GM12878 (cell line): ENCODE measurements around the gene TBCCD1. TPM values are rescaled to one million over a fixed set of nuclear protein-coding genes. Genes with fewer than 3 reads are reported as not detected.

ENCODE experiments used
- ATAC-seq: fragments of 200-7000 bp; cut with Tn5 transposase; 3 replicates; pipeline ENCODE4 v1.9.1; 2020; ENCODE audit warnings: mild to moderate bottlenecking, moderate library complexity
- BruUV-seq: library from RNA; stranded (reverse); fragments of 400-500 nt; replicated peaks from 2 replicates; lab custom pipeline; 2021; lab: Mats Ljungman, UMichigan
- CTCF ChIA-PET: fragments of 300-600 bp; sonication (Branson Sonifier 250); formaldehyde crosslinking; extraction: SDS; loops from one replicate; lab custom pipeline; 2021; ENCODE audit warnings: inconsistent platforms; lab: Yijun Ruan, JAX
- POLR2A ChIA-PET: fragments of 350-600 bp; formaldehyde crosslinking; extraction: SDS; loops from one replicate; lab custom pipeline; 2021; ENCODE audit warnings: inconsistent platforms; lab: Charles Lee
- RAD21 ChIA-PET: fragments of 300-600 bp; sonication (Branson Sonifier 250); formaldehyde crosslinking; loops from one replicate; lab custom pipeline; 2023; ENCODE audit warnings: antibody characterized with exemption; ENCODE audit not compliant: unreplicated experiment; lab: Charles Lee
- SMC1A ChIA-PET: fragments of 300-600 bp; sonication (Branson Sonifier 250); formaldehyde crosslinking; loops from one replicate; lab custom pipeline; 2023; ENCODE audit not compliant: unreplicated experiment, uncharacterized antibody; lab: Charles Lee
- DNase-seq: peaks from one replicate; pipeline ENCODE4 v3.0.0-alpha.2; 2011; ENCODE audit warnings: low read depth, low spot score
- FAIRE-seq: peaks from 3 replicates; lab custom pipeline; 2011; peaks lifted over from hg19 to GRCh38; lab: Jason Lieb, UNC
- H2AFZ ChIP-seq: 2 replicates; pipeline ENCODE4 v1.6.0; 2011; ENCODE audit warnings: low read depth, low read length, control low read depth; ENCODE audit not compliant: control insufficient read depth
- H3K27ac ChIP-seq: 2 replicates; pipeline ENCODE4 v1.5.1; 2011; ENCODE audit warnings: control low read depth; ENCODE audit not compliant: control insufficient read depth, insufficient read depth
- H3K27me3 ChIP-seq, 2 experiments: replicated peaks in 1 of 2; 2 replicates each; pipeline versions ENCODE4 v1.6.0 to v1.6.1; 2011; ENCODE audit warnings: low read length in 1 of 2; ENCODE audit not compliant: control insufficient read depth in 2 of 2, insufficient read depth in 2 of 2
- H3K36me3 ChIP-seq, 2 experiments: 2 replicates each; pipeline ENCODE4 v1.5.1; 2011; ENCODE audit warnings: low read length in 1 of 2; ENCODE audit not compliant: control insufficient read depth in 2 of 2, insufficient read depth in 2 of 2
- H3K4me1 ChIP-seq: 2 replicates; pipeline ENCODE4 v1.6.1; 2011; ENCODE audit warnings: mild to moderate bottlenecking, low read length, moderate library complexity, mixed read lengths; ENCODE audit not compliant: control insufficient read depth, insufficient read depth
- H3K4me2 ChIP-seq: 2 replicates; pipeline ENCODE4 v1.6.0; 2011; ENCODE audit warnings: control low read depth; ENCODE audit not compliant: control insufficient read depth, insufficient read depth
- H3K4me3 ChIP-seq: fragments of 200-600 bp; sonication (generic); 2 replicates; pipeline ENCODE4 v1.5.1; 2016
- H3K79me2 ChIP-seq: 2 replicates; pipeline ENCODE4 v1.6.0; 2011; ENCODE audit warnings: low read length; ENCODE audit not compliant: control insufficient read depth, insufficient read depth
- H3K9ac ChIP-seq: 2 replicates; pipeline ENCODE4 v1.8.0; 2011; ENCODE audit warnings: low read length, control low read depth, mixed read lengths; ENCODE audit not compliant: control insufficient read depth, insufficient read depth
- H3K9me3 ChIP-seq: replicated peaks from 3 replicates; pipeline ENCODE4 v1.5.1; 2011; ENCODE audit warnings: mild to moderate bottlenecking, low read length; ENCODE audit not compliant: control insufficient read depth, insufficient read depth
- H4K20me1 ChIP-seq: 2 replicates; pipeline ENCODE4 v1.6.0; 2011; ENCODE audit not compliant: control insufficient read depth, insufficient read depth
- CBFB ChIP-seq: IDR thresholded peaks from 2 replicates; pipeline ENCODE4 v1.6.1; 2016; ENCODE audit warnings: antibody characterized with exemption, low read depth
- EGR1 ChIP-seq, 2 experiments: IDR thresholded peaks; 1 replicate in 1 of 2; 2 replicates in 1 of 2; pipeline ENCODE4 v1.6.1; 2011 to 2012; ENCODE audit warnings: low read depth in 2 of 2, low read length in 2 of 2, borderline replicate concordance in 1 of 2, mild to moderate bottlenecking in 1 of 2, moderate library complexity in 1 of 2
- EP300 ChIP-seq, 2 experiments: fragments of 150-350 bp in 1 of 2; IDR thresholded peaks; 2 replicates each; pipeline ENCODE4 v1.6.1; 2011 to 2012; ENCODE audit warnings: low read depth in 2 of 2, low read length in 2 of 2, borderline replicate concordance in 1 of 2, improper control_type of control experiment in 1 of 2, inconsistent platforms in 1 of 2; ENCODE audit not compliant: control insufficient read depth in 1 of 2
- ETV6 ChIP-seq, 2 experiments: fragments of 450-650 bp in 1 of 2; IDR thresholded peaks in 1 of 2; conservative IDR thresholded peaks in 1 of 2; 2 replicates each; pipeline ENCODE4 v1.6.1; 2014; ENCODE audit warnings: antibody characterized with exemption in 1 of 2, borderline replicate concordance in 1 of 2, low read depth in 1 of 2, mild to moderate bottlenecking in 1 of 2, moderate library complexity in 1 of 2
- MTA3 ChIP-seq: IDR thresholded peaks from 2 replicates; pipeline ENCODE4 v1.6.1; 2012; ENCODE audit warnings: low read length, inconsistent platforms, borderline replicate concordance
- MXI1 ChIP-seq: fragments of 150-350 bp; IDR thresholded peaks from 2 replicates; pipeline ENCODE4 v1.6.1; 2011; ENCODE audit warnings: low read depth, mild to moderate bottlenecking, inconsistent platforms, low read length, improper control_type of control experiment
- NBN ChIP-seq: fragments of 450-650 bp; IDR thresholded peaks from 2 replicates; pipeline ENCODE4 v1.6.1; 2016
- NRF1 ChIP-seq: conservative IDR thresholded peaks from 2 replicates; pipeline ENCODE4 v1.6.1; 2011; ENCODE audit warnings: mild to moderate bottlenecking, low read depth, low read length, improper control_type of control experiment
- POU2F2 ChIP-seq: IDR thresholded peaks from 3 replicates; pipeline ENCODE4 v1.6.1; 2011; ENCODE audit warnings: low read depth, mild to moderate bottlenecking, low read length, borderline replicate concordance
- RUNX3 ChIP-seq: IDR thresholded peaks from 2 replicates; pipeline ENCODE4 v1.6.1; 2012; ENCODE audit warnings: low read length, inconsistent platforms
- SMAD5 ChIP-seq: IDR thresholded peaks from 2 replicates; pipeline ENCODE4 v1.6.1; 2016; ENCODE audit warnings: antibody characterized with exemption, low read depth
- ZBED1 ChIP-seq: IDR thresholded peaks from 2 replicates; pipeline ENCODE4 v1.6.1; 2016; ENCODE audit warnings: borderline replicate concordance
- ZZZ3 ChIP-seq: IDR thresholded peaks from 2 replicates; pipeline ENCODE4 v1.6.1; 2011; ENCODE audit warnings: low read depth; ENCODE audit not compliant: control insufficient read depth, insufficient read length
- WGBS: methylation state at CpG from one replicate; pipeline ENCODE4 v1.1.6; 2016; ENCODE audit warnings: low lambda C conversion rate; ENCODE audit not compliant: insufficient replicate concordance, insufficient coverage; ENCODE audit errors: missing lambda C conversion rate; 5-methylcytosine and 5-hydroxymethylcytosine counted together
- in situ Hi-C: fragments of 300-500 bp; cut with MboI; formaldehyde crosslinking; loops from 9 replicates; pipeline ENCODE4 v1.14.3; 2018; ENCODE audit warnings: mixed read lengths
- intact Hi-C: fragments of 100-400 bp; cut with micrococcal nuclease; formaldehyde crosslinking; loops from one replicate; pipeline ENCODE4 v1.14.2; 2022; ENCODE audit not compliant: unreplicated experiment
- polyA plus RNA-seq, 11 experiments: library from polyadenylated mRNA; depleted of rRNA in 4 of 11; unstranded in 6 of 11; stranded (reverse) in 5 of 11; fragments of >200 nt; fragmentation: Nextera tagmentation in 4 of 11; fragmentation: Illumina TruSeq in 1 of 11; extraction: Ambion mirVana in 4 of 11; extraction: Trizol in 1 of 11; gene quantifications; 1 replicate in 1 of 11; 2 replicates in 10 of 11; pipeline versions ENCODE4 v1.2.1 to v1.2.3, GENCODE V29; 2011 to 2016; ENCODE audit warnings: inconsistent platforms in 2 of 11, missing spikeins in 2 of 11, low read depth in 1 of 11
- total RNA-seq, 4 experiments: library from RNA; depleted of rRNA in 3 of 4; stranded (reverse); fragments of >200 nt in 3 of 4; fragmentation: Illumina TruSeq in 1 of 4; extraction: Trizol in 1 of 4; gene quantifications; 2 replicates each; pipeline versions ENCODE4 v1.2.1 to v1.2.3, GENCODE V29; 2013 to 2021
- TF ChIP-seq, protein P1 (sequence below): fragments of 450-650 bp; IDR thresholded peaks from 2 replicates; pipeline ENCODE4 v1.6.1; 2018; ENCODE audit warnings: borderline replicate concordance, mild to moderate bottlenecking; ENCODE audit not compliant: partially characterized antibody
- TF ChIP-seq, protein P2 (sequence below): IDR thresholded peaks from 2 replicates; pipeline ENCODE4 v1.6.1; 2012; ENCODE audit warnings: low read depth, low read length, improper control_type of control experiment
- TF ChIP-seq, protein P3 (sequence below): fragments of 450-650 bp; IDR thresholded peaks from 2 replicates; pipeline ENCODE4 v1.6.1; 2017; ENCODE audit warnings: mild to moderate bottlenecking, low read depth, inconsistent platforms; ENCODE audit not compliant: poor library complexity, severe bottlenecking

The TBCCD1 gene
- total and polyA plus RNA-seq, 10 of the 15 experiments (the other 5 are each of a cell fraction or from before 2014, with no cell fraction given): 6.9 to 23.4 (median 14.7) TPM

DNA sequence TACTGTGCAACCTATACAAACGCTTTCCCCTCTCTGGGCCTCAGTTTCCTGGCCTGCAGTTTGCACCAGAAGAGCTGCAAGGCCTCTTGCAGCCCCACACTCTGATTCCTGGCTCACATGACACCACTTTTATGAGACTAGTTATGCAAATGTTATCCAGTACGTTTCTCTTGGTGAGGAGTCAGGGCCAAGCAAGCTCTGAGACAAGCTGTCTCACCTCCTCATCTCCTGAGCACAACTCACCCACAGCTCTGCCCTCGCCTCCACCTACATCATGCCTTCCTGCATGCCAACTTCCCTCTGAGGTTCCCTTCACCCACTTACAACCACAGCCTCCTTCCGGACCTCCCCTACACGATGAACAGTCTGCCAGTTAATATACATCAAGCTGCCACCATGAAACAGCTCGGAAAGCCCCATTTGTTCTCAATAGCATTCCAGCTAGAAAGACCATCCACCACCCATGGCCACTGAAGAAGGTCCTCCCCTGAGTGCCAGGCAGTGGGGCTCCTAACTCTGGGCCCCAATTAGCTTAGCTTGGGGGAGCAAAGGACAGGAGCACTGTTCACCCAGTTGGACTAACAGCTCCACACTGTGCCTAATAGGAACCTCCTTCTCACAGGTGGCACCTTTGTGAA is 48.0 kb downstream of the TBCCD1 start:
- no peaks in the 10 kb centered on the region for H3K79me2 ChIP-seq
- WGBS: 6% methylated on average over 6 of the region's 6 CpGs
- H3K4me3 ChIP-seq: no peak overlapping the region
- H3K9me3 ChIP-seq: no peaks in the 10 kb centered on the region; the same call in 2 of the 3 replicates
- ATAC-seq: peak; percentile 54
- BruUV-seq: no TSS peak
- H3K9ac ChIP-seq: peak overlapping the region; percentile 3; the same call in 1 of the 2 replicates
- no peaks in the 10 kb centered on the region for H3K36me3 ChIP-seq
- ChIA-PET POLR2A (interaction anchor here (1.2 to 3.1 kb wide), 6 partner anchors 10 to 51 kb away, joined by 3 to 25 read pairs (median 8); no protein-coding TSS in a partner anchor), CTCF (interaction anchor here (0.7 to 14.1 kb wide), 18 partner anchors 8 to 575 kb away, joined by 3 to 282 read pairs (median 4); no protein-coding TSS in a partner anchor), SMC1A (interaction anchor here (0.7 to 15.9 kb wide), 10 partner anchors 9 to 576 kb away, joined by 3 to 429 read pairs (median 4); no protein-coding TSS in a partner anchor), RAD21 (interaction anchor here (0.9 to 9.3 kb wide), 11 partner anchors 8 to 576 kb away, joined by 3 to 224 read pairs (median 6); partner anchors contain the start of gene DNAJB11)
- in situ Hi-C loops (no loop called here), intact Hi-C loops (loop anchor here (2.0 kb wide), 1 partner anchor 14 kb away; no protein-coding TSS in a partner anchor)
- no peak for FAIRE-seq
- peak overlapping the region; percentile 28 for H3K27ac ChIP-seq
- H3K27me3 ChIP-seq: no peaks in the 10 kb centered on the region
- peak overlapping the region; percentile 58 for H3K4me2 ChIP-seq
- peak overlapping the region; percentile 46 for H2AFZ ChIP-seq
- H3K4me1 ChIP-seq: peaks cover 51% of the 10 kb centered on the region
- no peaks in the 10 kb centered on the region for H4K20me1 ChIP-seq
- peak; percentile 81 for DNase-seq
- no peak for TF ChIP-seq MXI1
- TF ChIP-seq ETV6 (conservative IDR thresholded peaks at IDR 0.05 in 1 of 2, IDR thresholded peaks at IDR 0.05 in 1 of 2; ENCODE audit: borderline replicate concordance in 1 of 2, low read depth in 1 of 2): peak in 1 of 2 experiments; percentile 18; a peak in 1 of 4 replicates
- no peak for TF ChIP-seq MTA3
- 0 out of 2 replicates have a peak, but pooled peaks have one; percentile 32 for TF ChIP-seq CBFB
- TF ChIP-seq, protein P1, sequence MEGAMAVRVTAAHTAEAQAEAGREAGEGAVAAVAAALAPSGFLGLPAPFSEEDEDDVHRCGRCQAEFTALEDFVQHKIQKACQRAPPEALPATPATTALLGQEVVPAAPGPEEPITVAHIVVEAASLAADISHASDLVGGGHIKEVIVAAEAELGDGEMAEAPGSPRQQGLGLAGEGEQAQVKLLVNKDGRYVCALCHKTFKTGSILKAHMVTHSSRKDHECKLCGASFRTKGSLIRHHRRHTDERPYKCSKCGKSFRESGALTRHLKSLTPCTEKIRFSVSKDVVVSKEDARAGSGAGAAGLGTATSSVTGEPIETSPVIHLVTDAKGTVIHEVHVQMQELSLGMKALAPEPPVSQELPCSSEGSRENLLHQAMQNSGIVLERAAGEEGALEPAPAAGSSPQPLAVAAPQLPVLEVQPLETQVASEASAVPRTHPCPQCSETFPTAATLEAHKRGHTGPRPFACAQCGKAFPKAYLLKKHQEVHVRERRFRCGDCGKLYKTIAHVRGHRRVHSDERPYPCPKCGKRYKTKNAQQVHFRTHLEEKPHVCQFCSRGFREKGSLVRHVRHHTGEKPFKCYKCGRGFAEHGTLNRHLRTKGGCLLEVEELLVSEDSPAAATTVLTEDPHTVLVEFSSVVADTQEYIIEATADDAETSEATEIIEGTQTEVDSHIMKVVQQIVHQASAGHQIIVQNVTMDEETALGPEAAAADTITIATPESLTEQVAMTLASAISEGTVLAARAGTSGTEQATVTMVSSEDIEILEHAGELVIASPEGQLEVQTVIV: no peak
- TF ChIP-seq SMAD5: peak; percentile 39; the same call in 1 of the 2 replicates
- TF ChIP-seq, protein P2, sequence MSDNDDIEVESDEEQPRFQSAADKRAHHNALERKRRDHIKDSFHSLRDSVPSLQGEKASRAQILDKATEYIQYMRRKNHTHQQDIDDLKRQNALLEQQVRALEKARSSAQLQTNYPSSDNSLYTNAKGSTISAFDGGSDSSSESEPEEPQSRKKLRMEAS: no peak
- TF ChIP-seq ZZZ3: no peak
- TF ChIP-seq ZBED1: 0 out of 2 replicates have a peak, but pooled peaks have one; percentile 50
- TF ChIP-seq, protein P3, sequence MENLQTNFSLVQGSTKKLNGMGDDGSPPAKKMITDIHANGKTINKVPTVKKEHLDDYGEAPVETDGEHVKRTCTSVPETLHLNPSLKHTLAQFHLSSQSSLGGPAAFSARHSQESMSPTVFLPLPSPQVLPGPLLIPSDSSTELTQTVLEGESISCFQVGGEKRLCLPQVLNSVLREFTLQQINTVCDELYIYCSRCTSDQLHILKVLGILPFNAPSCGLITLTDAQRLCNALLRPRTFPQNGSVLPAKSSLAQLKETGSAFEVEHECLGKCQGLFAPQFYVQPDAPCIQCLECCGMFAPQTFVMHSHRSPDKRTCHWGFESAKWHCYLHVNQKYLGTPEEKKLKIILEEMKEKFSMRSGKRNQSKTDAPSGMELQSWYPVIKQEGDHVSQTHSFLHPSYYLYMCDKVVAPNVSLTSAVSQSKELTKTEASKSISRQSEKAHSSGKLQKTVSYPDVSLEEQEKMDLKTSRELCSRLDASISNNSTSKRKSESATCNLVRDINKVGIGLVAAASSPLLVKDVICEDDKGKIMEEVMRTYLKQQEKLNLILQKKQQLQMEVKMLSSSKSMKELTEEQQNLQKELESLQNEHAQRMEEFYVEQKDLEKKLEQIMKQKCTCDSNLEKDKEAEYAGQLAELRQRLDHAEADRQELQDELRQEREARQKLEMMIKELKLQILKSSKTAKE: no peak
- peak in 1 of 2 experiments; percentile 19; a peak in 1 of 3 replicates for TF ChIP-seq EGR1 (IDR thresholded peaks at IDR 0.05; ENCODE audit: borderline replicate concordance in 1 of 2, low read depth in 2 of 2, low read length in 2 of 2)
- TF ChIP-seq RUNX3: peak; percentile 75
- peak; percentile 53; the same call in 1 of the 3 replicates for TF ChIP-seq POU2F2
- TF ChIP-seq EP300 (IDR thresholded peaks at IDR 0.05; ENCODE audit: borderline replicate concordance in 1 of 2, control insufficient read depth in 1 of 2, low read depth in 2 of 2, low read length in 2 of 2): no peak
- TF ChIP-seq NBN: 0 out of 2 replicates have a peak, but pooled peaks have one; percentile 24
- no peak for TF ChIP-seq NRF1
